Measurements from ENCODE around the gene TRAIP.

TRAIP gene

DNA sequence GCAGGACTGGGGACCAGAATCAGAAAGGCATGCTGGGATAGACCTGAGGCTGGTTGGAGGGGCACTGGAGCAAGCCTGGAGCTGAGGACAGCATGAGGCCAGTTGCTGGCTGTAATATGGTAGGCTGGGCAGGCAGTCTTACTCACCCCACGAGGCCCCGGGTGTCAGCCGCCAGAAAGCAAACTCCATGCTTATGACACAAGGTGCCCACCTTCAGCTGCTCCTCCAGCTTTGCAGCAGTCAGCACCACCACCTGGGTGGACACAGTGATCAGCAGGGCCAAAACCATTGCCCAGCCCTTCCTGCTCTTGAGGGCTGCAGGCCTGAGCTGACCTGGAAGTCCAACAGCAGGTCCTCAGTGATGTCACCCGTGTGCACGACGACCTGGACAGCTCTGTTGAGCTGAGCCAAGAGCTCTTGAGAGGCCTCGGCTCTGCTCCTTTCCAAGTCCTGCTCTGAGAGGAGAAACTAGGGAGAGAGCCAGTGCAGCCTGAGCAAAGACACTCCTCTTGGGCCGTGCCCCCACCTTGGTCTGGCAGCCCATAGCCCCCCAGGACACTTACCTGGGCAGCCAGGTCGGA, 43.4 kb downstream of the TRAIP start:
- DNase-seq, result no peak

DNA sequence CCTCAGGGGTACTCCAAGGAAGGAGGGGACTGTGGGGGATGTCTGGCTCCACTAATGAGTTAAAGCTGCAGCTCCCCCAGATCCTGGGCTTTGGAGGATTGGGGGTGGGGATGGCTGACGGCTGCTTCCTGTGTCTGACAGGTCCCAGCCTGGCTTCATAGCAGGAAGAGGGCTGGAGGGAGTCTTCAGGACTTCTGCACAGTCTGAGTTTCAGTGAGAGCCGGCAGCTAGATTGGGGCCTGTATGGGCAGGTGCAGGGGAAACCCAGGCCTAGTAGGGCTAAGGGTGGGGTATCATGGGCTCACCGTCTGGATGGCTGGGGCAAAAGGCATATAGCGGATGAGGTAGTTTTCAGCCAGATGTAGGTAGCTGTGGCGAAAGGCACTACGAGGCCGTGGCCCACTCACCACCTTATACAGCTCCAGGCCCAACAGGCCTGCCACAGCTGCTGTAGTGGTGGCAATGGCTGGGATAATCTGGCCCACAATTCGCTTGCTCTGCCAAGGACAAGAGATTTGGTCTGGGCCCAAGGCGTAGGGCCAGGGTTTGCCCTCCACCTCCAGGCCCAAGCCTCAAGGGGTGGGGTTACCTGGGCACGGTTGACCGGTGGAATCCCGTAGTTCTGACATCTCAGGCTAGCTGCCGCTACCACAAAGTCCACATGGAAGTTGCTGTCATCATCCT, 48.8 kb downstream of the TRAIP start:
- no peak for DNase-seq

DNA sequence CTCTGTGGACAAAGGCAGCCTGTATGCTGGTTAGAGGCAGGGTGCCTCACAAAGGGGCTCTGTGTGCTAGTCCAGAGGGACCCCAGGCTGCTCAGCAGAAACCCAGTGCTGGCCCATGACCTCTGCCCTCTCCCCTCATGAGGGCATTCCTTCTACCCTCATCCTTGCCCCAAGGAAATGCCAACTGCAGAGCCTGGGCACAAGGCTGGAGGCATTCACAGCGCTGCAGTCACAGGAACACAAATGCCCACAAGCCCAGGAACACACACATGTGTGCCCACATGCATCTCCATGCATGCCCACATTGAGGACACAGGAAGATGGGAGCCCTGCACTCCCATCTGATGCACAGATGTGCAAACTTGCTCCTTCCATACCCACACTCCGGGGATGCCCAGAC, 49.5 kb downstream of the TRAIP start:
- no peak for DNase-seq

DNA sequence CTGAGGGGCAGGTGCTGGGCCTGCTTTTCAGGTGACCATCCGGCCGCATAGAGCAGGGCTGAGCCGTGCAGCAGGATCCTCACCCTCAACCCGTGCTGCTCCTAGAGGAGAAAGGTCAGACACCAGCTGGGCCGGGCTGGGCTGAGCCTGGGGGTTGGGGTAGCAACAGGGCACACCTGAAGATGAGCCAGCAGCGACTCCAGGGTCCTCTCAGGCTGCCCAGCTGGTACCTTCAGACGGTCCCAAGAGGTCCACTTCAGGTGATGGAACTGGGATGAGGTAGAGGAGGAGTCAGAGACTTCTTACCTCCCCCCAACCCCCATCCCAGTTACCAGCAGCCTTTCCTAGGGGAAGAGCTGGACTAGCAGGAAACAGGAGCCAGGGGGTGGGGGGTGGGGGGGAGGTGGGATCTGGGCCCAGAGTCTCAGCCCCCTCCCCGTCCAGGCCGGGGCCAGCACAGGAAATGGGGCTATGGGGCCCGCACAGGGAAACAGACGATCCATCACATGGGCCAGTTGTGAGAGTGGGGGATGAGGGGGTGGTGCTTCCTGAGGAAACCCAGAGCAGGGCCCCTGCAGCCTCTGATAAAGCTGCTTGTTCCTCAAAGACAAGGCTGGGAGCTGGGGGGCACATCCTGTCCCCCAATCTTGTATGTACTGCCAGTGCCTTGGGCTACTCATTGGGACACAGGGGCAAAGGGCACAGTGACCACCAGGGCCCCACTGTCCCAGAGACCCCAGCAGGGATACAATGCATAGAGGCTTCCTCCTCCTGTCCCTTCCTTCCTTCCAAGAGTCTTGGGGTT, 50.3 kb downstream of the TRAIP start:
- no peak for DNase-seq

DNA sequence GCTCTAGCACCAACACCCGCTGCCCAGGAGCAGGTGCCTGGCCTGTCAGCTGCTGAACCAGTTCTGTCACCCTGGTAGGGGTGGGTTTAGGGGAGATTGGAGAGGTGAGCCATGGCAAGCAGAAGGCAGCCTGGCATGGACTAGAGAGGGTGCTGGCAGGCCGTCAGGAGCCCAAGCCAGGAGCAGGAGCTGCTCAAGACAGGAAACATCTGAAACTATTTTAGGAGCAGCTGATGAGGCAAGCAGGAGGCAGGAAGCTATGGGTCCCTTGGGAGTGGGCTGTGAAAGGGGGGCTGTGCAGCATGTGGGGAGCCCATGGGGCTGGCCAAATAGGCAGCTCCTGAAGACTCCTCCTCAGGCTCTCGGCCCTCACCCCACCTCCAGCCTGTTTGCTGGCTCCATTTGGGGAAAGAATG, 51.0 kb downstream of the TRAIP start:
- DNase-seq, result no peak

DNA sequence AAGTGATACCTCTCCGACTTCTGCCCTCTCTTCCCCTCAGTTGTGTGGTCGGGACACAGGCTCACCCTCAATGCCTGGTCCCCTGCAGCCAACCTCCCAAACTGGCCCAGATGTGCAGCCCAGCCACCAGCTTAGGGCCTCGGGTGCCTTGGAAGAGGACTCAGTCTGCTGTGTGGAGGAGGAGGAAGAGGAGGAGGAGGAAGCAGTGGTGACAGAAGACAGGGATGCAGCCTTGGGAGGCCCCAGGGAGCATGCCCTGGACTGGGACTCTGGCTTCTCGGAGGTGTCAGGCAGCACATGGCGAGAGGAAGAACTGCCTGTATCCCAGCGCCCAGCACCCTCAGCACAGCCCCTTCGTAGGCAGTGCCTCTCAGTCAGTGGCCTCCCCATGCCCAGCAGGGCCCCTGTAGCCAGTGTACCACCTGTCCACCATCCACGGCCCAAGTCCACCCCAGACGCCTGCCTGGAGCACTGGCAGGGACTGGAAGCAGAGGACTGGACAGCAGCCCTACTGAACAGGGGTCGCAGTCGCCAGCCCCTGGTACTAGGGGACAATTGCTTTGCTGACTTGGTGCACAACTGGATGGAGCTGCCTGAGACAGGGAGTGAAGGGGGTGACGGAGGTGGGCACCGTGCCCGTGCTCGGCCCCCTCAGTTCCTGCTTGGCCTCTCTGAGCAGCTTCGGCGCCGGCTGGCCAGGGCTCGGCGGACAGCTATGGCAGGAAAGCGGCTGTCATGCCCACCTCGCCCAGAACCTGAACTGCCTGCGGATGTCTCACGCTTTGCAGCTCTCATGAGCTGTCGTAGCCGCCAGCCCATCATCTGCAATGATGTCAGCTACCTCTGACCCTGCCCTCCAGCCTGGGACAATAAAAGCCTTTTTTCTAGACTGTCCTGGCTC, 52.0 kb downstream of the TRAIP start:
- no peak for DNase-seq

DNA sequence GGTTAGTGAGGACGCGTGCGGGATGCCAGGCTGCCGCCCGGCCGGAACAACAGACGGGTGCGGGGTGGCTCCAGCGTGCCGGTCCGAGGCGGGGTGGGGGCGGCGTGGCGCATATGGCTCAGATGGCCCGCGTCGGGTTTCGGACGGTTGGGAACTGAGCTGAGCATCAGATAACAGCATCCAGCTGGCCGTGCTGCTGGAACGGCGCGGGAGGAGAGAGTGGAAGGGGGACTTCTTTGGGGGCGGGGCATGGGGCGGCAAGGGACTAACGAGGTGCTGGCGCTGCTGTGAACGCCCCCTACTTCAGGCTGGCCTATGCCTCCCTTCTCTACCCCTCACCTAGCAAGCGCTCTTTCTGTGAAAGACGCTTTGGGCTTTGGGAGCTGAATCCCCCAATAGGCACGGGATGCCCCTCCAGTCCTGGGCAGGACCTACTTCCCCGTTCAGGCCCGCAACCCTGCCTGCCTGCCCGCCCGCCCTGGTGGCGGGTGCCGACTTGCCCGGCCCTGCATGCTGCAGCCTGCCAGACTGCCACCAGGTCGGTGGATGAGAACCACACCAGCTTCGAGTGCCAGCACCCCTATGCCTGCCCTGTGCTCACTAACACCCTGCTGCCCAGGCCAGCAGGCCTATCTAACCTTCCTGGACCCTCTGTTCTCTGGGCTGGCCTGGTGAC, 52.8 kb downstream of the TRAIP start:
- DNase-seq, result peak; percentile 50

DNA sequence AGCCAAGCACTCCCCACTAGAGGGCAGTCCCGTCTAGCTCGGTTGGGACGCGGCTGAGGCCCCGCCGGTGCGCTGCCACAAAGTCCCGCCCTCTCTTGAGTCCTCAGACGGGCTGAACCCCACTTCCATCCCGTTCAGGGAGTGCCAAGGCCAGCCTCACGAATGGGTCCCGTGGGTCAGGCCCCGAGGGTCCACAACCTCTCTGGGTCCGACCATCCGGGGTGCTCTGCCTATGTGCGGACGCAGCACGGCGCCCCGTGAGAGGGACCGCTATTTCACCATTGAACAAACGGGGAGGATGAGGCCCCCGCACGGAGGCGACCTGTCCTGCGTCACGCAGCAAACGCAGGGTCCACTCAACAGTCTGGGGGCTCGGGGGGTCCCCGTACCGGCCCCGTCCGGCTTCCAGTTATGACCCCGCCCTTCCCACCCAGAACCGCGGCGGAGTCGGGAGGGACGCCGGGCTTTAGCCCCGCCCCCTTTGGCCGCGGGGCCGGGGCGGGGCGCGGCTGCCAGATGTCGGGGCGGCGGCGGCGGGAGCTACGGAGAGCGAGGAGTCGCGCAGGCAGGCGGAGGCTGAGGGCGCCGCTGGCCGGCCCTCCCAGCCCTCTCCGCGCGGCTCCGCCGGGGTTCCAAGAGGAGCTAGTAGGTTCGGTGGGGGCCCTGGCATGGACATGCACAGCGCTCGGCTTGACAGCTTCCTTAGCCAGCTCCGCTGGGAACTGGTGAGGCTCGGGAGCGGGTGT, 53.5 kb downstream of the TRAIP start, which contains the start of gene INKA1:
INKA1 (plus strand) TSS at position 543 of the 746 bp plus-strand sequence; CDS start at position 675, 132 bp downstream.
- peak; percentile 71 for DNase-seq

DNA sequence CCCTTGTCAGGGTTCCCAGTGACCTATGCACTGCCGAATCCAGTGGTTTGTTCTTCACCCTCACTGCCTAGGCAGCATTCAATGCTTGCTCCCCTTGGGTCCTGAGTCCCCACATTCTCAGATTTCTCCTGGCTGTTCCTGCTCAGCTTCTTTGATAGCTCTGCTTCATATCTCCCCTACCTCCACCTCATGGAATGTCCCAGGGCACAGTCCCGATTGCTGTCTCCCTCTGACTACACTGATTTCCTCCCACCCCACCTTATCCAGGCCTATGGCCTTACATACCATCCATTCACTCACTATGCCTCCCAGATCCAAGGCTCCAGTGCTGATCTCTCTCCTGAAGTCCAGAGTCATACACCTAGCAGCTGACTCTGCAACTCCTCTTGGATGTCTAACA, 55.2 kb downstream of the TRAIP start:
- DNase-seq, result no peak

DNA sequence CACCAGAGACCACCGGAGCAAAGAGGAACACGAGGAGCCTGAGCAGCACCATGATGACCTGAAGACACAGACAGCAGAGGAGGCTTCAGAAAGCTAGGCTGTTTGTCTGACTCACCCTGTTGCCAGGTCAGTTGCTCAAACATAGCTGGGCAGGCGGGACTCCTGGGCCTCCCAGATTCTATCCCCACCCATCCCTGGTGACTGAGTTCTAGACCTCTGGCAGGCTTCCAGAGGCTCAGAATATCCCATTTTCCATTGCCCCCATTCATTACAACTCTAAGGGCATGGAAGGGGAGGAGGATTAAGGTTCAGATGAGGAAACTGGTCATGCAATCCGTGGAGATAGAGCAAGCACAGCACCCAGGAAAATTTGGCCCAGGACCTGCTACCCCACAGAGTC, 56.6 kb downstream of the TRAIP start, which contains the start of gene CDHR4:
CDHR4 (minus strand) TSS at position 113 of the 400 bp plus-strand sequence; CDS start at position 52, 61 bp downstream.
- no peak for DNase-seq

DNA sequence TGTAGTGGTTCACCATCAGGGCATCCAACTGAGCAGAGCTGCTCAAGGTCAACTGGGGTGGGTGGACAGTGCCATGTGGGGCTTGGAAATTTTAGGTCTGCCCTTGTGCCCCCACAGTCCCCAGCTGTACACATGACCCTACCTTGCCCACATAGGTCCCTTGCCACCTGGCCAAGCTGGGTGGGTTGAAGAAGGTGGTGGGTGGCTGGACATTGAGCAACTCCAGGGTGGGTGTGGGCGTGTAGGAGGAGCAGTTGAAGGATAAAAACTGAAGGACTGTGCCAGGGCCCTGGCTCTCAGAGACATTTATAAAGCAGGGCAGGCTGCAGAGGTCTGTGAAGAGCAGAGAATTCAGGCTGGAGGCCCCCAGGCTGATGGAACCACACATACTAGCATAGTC, 57.3 kb downstream of the TRAIP start:
- no peak for DNase-seq

DNA sequence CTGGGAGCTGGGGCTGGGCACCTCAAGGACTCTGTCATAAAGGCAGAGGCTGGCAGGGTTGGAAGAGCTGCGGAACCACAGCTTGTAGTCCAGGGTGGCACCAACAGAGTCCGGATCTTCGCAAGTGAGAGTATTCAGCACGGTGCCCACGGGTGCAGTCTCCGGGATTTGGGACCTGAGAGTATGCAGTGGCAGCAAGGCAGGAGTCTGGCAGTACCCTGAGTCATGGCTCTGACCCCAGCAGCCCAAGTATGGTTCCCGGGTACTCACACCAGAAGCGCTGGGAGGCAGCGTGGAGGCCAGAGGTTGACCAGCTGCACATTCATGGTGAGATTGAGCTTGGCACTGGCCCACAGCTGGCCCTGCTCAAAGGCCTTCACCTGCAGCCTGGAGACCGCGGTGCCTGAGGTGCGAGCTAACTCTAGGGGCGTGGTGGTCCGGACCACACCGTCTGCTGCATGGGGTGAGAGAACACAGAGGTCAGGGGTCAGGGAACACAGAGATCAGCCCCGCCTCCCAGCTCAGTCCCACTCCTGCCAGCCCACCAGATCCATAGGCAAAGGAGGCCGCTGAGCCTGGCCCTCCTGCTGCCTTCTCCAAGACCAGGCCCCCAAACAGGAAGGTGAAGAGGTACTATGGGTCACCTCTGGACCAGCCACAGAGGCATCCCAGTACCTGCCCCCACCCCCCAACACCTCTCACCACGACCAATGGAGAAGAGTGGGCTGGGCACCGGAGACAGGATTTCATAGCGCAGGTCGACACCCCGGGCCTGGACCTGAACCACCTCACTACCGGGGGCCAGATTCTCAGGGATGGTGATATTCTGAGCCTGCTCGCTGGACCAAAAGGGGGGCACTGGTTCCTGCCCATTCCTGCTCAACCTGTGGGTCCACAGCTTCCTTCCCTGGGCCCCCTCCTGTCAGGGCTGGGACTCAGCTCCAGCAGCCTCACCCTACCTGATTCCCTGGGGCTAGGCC, 61.1 kb downstream of the TRAIP start:
- no peak for DNase-seq

DNA sequence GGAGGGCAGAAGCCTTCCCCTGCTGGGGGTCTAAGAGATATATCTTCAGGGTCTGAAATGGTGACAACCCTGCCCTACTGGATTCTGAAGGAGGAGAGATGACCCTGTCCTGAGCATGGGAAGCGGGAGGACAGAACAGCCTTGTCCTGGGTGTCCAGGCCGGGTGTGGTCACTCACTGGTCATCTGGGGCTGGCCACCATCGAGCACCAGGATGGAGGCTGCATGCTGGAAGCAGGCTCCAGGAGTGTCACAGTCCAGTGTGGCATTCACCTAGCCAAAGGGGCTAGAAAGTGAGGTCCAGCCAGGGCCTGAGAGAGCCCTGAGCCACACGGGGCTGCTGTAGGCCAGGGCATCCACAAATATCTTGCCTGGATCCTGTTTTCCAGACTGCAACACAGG, 61.9 kb downstream of the TRAIP start:
- no peak for DNase-seq

DNA sequence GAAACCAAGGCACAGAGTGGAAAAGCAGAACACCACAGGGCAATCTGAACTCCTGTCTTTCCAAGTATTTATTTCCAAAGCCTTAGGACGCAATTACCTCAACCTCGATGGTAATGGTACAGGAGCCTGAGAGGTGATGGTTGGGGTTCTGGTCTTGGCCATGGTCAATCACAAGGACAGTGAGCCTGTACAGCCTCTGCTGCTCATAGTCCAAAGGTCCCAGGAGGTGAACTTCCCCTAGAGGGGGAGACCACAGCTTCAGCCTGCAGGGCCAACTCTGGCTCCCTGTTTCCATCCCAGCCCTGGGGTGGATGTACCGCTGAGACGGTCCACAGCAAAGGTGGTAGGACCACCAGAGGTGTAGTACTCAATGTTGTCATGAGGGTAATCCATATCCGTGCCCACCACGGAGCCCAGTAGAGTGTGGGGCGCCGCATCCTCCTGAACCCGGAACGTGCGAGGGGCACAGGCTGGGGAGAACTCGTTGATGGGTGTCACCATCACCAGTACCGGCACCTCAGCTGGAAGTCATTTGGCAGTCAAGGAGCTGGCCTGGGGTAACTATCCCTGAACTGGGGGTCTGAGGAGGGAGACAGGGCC, 62.8 kb downstream of the TRAIP start:
- DNase-seq, result no peak

DNA sequence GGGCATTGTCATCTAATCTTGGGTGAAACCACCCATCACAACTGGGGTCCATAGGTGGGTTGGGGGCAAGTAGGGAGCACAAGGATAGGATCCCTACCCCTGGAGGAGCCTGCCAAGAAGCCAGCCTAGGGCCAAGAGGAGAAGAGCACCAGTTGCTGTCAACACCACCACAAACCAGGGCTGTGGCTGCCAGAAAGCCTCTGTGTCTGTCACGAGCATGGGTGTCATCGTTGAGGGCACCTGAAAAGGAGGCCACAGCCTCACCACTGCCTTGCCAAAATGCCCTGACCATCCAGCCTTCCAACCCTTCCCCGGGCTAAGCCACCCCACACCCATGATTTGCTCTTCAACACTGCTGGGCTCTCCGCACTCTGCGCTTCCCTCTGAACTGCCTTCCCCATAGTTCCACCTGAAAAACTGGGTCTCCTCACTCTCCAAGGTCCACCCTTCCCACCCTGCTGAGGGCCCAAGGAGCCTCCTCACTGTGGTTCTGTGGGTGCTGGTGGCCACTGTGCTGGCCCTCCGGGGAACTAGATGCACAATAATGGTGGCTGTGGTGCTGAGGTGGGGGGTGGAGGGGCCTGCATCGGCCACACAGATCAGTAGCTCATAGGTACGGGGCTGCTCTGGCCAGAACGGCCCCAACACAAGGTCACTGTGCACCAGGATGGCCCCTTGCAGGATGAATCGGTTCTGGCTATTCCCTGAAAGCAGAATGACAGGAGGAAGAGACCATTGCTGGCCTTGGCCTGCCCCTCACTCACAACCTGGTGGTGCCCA, 63.8 kb downstream of the TRAIP start:
- no peak for DNase-seq

DNA sequence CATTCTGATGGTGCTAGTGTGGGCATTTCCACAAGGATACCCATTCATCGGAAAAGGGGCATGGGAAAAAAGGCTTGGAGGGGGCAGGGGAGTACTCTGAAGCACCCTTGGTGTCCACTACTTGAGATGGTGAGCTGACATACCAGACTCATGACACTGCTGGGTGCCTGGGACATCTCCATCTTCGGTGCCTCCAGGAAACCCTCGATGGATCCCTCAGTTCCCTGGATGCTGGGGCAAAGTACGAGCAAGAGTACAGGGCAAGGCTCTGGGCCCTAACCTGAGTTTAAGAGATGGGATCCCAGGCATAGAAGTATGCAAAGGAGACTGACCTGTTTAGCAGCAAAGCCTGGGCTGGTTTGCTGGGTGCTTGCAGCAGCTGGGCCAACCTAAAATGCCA, 64.8 kb downstream of the TRAIP start:
- no peak for DNase-seq

DNA sequence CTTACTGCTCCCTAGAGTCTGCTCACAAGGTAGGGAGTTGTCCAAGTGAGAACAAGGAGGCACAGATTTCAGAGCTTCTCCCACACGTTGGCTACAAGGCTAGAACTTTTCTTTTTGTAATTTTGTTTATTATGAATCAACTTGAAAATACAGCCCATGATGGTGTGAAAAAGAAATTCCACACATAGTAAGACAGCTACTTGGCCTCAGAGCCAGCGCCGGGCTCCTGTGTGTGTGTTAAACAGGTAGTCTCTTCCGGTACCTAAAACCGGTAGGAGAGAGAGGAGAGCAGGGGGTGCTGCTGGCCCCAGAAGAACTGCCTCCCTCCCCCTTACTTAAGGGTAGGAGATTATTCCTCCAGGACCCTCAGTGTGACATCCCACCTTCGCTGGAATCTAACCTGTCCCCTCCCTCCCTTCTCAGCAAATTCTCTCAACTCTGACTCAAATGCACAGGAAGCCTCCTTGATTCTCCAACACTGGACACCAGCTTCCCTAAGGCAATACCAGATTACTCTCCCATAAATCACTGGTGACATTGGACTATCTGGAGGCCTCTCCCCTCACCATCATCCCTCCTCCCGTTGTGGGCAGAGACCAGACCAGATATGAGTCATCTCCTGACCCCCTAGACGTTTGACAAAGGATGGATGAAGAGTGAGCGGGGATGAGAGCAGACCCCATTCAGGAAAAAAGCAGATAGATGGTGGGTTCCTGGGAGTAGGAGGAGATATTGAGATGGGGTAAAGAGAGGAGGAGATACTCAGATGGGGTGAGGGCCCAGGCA, 65.5 kb downstream of the TRAIP start:
- no peak for DNase-seq

DNA sequence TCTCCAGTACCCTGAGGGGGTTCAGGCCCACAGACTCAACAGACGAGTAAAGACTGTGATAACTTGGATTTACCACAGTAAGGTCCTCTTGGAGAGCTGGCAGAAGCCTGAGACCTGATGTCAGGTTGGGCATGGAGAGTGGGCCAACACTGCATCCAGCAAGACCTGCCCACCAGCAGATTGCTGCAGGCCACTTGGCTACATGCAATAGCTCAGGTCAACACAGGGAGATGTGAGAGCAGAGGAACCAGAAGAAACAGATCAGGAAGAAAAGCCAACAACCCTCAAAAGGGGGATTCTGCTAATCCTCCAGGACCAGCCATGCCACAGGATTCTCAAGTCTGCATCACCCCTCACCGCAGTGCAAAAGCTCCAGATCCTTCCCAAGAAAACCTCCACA, 68.3 kb downstream of the TRAIP start:
- no peak for DNase-seq
